Activated naive CD8-positive, alpha-beta T cell treated with anti-CD3 and anti-CD28 coated beads for 36 hours (primary cell): ENCODE results near the gene ZNF230. TPM values are rescaled to one million over a fixed set of nuclear protein-coding genes. Genes with fewer than 3 reads are reported as not detected.

ENCODE experiments used
- total RNA-seq, 2 experiments: library from RNA; stranded (reverse); gene quantifications; one replicate each; pipeline ENCODE4 v1.2.3, GENCODE V29; 2021

ZNF230 gene
- total RNA-seq, 2 experiments from 2014 or later = 2.5 to 3.9 TPM

Other genes with a start within 250 kb of the ZNF230 start
- 10 to 100 TPM; 55.7 to 58.1 TPM for gene SMG9, start 248.0 kb upstream of the ZNF230 start, total RNA-seq
- gene KCNN4, start 222.0 kb upstream of the ZNF230 start, total RNA-seq = 10 to 100 TPM; 38.9 to 41.5 TPM
- 1 to 10 TPM; 1.6 TPM for gene LYPD5, start 200.5 kb upstream of the ZNF230 start, total RNA-seq
- 1 to 10 TPM; 5.6 to 7.2 TPM for gene ZNF283, start 175.6 kb upstream of the ZNF230 start, total RNA-seq
- 1 to 10 TPM; 2.9 to 3.1 TPM for gene ZNF404, start 119.0 kb upstream of the ZNF230 start, total RNA-seq
- gene ZNF45, start 67.7 kb upstream of the ZNF230 start, total RNA-seq = 10 to 100 TPM; 11.9 to 12.2 TPM
- 1 to 10 TPM; 1.2 to 1.6 TPM for gene ZNF221, start 51.7 kb upstream of the ZNF230 start, total RNA-seq
- 1 to 10 TPM; 6.7 to 7.0 TPM for gene ZNF155, start 18.8 kb upstream of the ZNF230 start, total RNA-seq
- 1 to 10 TPM; 2.5 to 3.5 TPM for gene ZNF222, start 22.4 kb downstream of the ZNF230 start, total RNA-seq
- 1 to 10 TPM; 1.4 to 1.8 TPM for gene ZNF223, start 49.1 kb downstream of the ZNF230 start, total RNA-seq
- 1 to 10 TPM; 1.6 to 1.7 TPM for gene ZNF284, start 69.2 kb downstream of the ZNF230 start, total RNA-seq
- gene ZNF224, start 91.4 kb downstream of the ZNF230 start, total RNA-seq = 10 to 100 TPM; 13.4 to 14.6 TPM
- gene ZNF225, start 110.4 kb downstream of the ZNF230 start, total RNA-seq = 1 to 10 TPM; 3.8 to 4.0 TPM
- 1 to 10 TPM; 6.9 to 7.0 TPM for gene ZNF234, start 138.6 kb downstream of the ZNF230 start, total RNA-seq
- 1 to 10 TPM; 6.5 to 7.4 TPM for gene ZNF226, start 162.1 kb downstream of the ZNF230 start, total RNA-seq
- gene ZNF227, start 209.6 kb downstream of the ZNF230 start, total RNA-seq = 10 to 100 TPM; 24.2 to 24.5 TPM